Ishikawa (cell line): Measurements from ENCODE around the gene LETM1.

Experiments used
- CEBPB ChIP-seq: IDR thresholded peaks from 2 replicates; pipeline ENCODE4 v1.6.1; 2012
- CREB1 ChIP-seq: IDR thresholded peaks from 2 replicates; pipeline ENCODE4 v1.6.1; 2012; ENCODE audit warnings: low read depth
- FOXM1 ChIP-seq: IDR thresholded peaks from 2 replicates; pipeline ENCODE4 v1.6.1; 2012; ENCODE audit warnings: low read depth, borderline replicate concordance
- MAX ChIP-seq: IDR thresholded peaks from 2 replicates; pipeline ENCODE4 v1.6.1; 2012
- RAD21 ChIP-seq: IDR thresholded peaks from 2 replicates; pipeline ENCODE4 v1.6.1; 2012; ENCODE audit warnings: low read depth
- TAF1 ChIP-seq: IDR thresholded peaks from 2 replicates; pipeline ENCODE4 v1.6.1; 2012; ENCODE audit warnings: low read depth, mild to moderate bottlenecking
- TEAD4 ChIP-seq: IDR thresholded peaks from 2 replicates; pipeline ENCODE4 v1.6.1; 2012
- YY1 ChIP-seq: IDR thresholded peaks from 2 replicates; pipeline ENCODE4 v1.6.1; 2012; ENCODE audit warnings: low read depth

- TF ChIP-seq MAX (no peak), RAD21 (no peak), FOXM1 (no peak), CREB1 (no peak), CEBPB (no peak), YY1 (no peak), TAF1 (no peak), TEAD4 (no peak)
Measured at GRCh38 chr4:1799387-1800375, 56.3 kb downstream of the LETM1 start.
